OCI-LY3 (cell line): Measurements from ENCODE around the gene CLEC2L.

Source experiments
- H2AFZ ChIP-seq: fragments of 200-600, 300-600 bp; shearing (Covaris generic); 2 replicates; pipeline ENCODE4 v1.6.0; 2014; ENCODE audit warnings: antibody characterized with exemption, low read depth, low read length
- H3K27ac ChIP-seq: fragments of 200-600, 300-600 bp; sonication (generic); 2 replicates; pipeline ENCODE4 v1.5.1; 2014; ENCODE audit warnings: mild to moderate bottlenecking, low read length, moderate library complexity, mixed read lengths
- H3K27me3 ChIP-seq: fragments of 200-600, 300-600 bp; sonication (generic); 2 replicates; pipeline ENCODE4 v1.6.1; 2014; ENCODE audit warnings: low read depth, low read length, mixed read lengths
- H3K36me3 ChIP-seq: fragments of 200-600, 300-600 bp; sonication (generic); replicated peaks from 2 replicates; pipeline ENCODE3; 2014; ENCODE audit warnings: low read depth, low read length, mixed read lengths
- H3K4me1 ChIP-seq: fragments of 300-600, 200-600 bp; sonication (generic); 2 replicates; pipeline ENCODE4 v1.6.1; 2014; ENCODE audit warnings: low read length, mixed read lengths
- H3K4me2 ChIP-seq: fragments of 200-600, 300-600 bp; sonication (generic); 2 replicates; pipeline ENCODE4 v1.6.1; 2014; ENCODE audit warnings: low read length, mixed read lengths
- H3K4me3 ChIP-seq: fragments of 300-600, 200-600 bp; sonication (generic); 2 replicates; pipeline ENCODE4 v1.5.1; 2014; ENCODE audit warnings: antibody characterized with exemption, mild to moderate bottlenecking, low read length, moderate library complexity
- H3K79me2 ChIP-seq: fragments of 300-600, 200-600 bp; shearing (Covaris generic); 2 replicates; pipeline ENCODE4 v1.6.1; 2014; ENCODE audit warnings: mild to moderate bottlenecking, low read length, mixed read lengths
- H3K9ac ChIP-seq: fragments of 300-600, 200-600 bp; shearing (Covaris generic); 2 replicates; pipeline ENCODE4 v1.6.0; 2014; ENCODE audit warnings: mild to moderate bottlenecking, low read length, moderate library complexity
- H3K9me3 ChIP-seq: fragments of 200-600, 300-600 bp; shearing (Covaris generic); 2 replicates; pipeline ENCODE4 v1.6.1; 2014; ENCODE audit warnings: low read length, mixed read lengths; ENCODE audit not compliant: insufficient read depth
- H4K20me1 ChIP-seq: fragments of 200-600, 300-600 bp; sonication (generic); 2 replicates; pipeline ENCODE4 v1.6.1; 2016; ENCODE audit warnings: low read length, mixed read lengths; ENCODE audit not compliant: insufficient read depth
- EZH2phosphoT487 ChIP-seq: fragments of 200-600 bp; shearing (Covaris generic); IDR thresholded peaks from 2 replicates; pipeline ENCODE4 v1.6.1; 2018; ENCODE audit warnings: antibody characterized with exemption, mixed run types, low read depth
- TF ChIP-seq, protein P1 (sequence below): fragments of 200-600, 300-600 bp; sonication (generic); IDR thresholded peaks from 2 replicates; pipeline ENCODE4 v1.5.1; 2014; ENCODE audit warnings: antibody characterized with exemption, low read length, low read depth

CLEC2L gene

DNA sequence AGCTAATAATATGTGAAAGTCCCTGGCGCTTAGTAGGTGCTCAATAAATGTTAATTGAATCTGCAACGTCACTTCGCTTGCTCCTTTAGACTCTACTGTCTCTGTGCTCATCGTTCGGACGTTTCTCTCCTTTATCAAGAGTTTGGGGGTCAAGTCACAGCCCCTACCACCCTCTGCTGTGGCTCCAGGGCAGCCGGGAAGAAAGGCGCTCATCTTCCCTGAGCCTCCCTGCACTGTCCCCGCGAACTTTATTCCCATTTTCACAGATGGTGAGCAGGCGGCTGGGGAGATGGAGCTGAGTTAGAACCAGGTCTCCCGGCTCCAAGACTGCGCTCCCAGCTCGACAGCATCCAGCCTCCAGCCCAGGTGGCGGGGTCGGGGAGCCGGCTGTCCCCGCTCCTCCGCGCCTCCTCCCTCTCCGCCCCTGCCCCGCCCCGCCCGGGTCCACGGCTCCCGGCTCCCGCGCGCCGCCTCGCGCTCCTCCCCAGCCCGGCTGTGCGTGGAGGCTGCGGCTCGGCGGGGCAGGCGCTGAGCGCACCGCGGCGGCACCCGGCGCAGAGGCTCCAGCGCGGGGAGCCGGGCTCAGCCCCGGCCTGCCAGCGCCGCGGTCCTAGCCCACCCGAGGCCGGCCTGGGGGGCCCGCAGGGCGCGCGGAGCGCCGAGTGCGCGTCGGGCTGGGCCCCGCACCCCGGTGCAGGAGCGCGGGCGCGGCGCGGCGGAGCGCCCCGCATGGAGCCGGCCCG, at the start of gene CLEC2L:
Gene CLEC2L (plus strand): TSS at position 487 of the 743 bp plus-strand sequence. CDS start 243 bp downstream, at position 730.
- no peak within 1 kb of the TSS for H2AFZ ChIP-seq
- no peaks in the 10 kb centered on the region for H3K9me3 ChIP-seq
- no peaks in the 10 kb centered on the region for H3K79me2 ChIP-seq
- no peak for TF ChIP-seq EZH2phosphoT487
- TF ChIP-seq, protein P1, sequence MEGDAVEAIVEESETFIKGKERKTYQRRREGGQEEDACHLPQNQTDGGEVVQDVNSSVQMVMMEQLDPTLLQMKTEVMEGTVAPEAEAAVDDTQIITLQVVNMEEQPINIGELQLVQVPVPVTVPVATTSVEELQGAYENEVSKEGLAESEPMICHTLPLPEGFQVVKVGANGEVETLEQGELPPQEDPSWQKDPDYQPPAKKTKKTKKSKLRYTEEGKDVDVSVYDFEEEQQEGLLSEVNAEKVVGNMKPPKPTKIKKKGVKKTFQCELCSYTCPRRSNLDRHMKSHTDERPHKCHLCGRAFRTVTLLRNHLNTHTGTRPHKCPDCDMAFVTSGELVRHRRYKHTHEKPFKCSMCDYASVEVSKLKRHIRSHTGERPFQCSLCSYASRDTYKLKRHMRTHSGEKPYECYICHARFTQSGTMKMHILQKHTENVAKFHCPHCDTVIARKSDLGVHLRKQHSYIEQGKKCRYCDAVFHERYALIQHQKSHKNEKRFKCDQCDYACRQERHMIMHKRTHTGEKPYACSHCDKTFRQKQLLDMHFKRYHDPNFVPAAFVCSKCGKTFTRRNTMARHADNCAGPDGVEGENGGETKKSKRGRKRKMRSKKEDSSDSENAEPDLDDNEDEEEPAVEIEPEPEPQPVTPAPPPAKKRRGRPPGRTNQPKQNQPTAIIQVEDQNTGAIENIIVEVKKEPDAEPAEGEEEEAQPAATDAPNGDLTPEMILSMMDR, result no peak
- no peak within 1 kb of the TSS for H3K4me3 ChIP-seq
- no peak within 1 kb of the TSS for H3K9ac ChIP-seq
- no peaks in the 10 kb centered on the region for H3K36me3 ChIP-seq
- no peaks in the 10 kb centered on the region for H4K20me1 ChIP-seq
- H3K4me2 ChIP-seq, result no peak within 1 kb of the TSS
- no peaks in the 10 kb centered on the region for H3K4me1 ChIP-seq
- H3K27me3 ChIP-seq, result no peaks in the 10 kb centered on the region
- H3K27ac ChIP-seq, result no peak within 1 kb of the TSS

GRCh38 chr7:139476139-139476538, 47.3 kb upstream of the CLEC2L start:
- no peak overlapping the region for H3K4me2 ChIP-seq
- no peaks in the 10 kb centered on the region for H3K9me3 ChIP-seq
- no peaks in the 10 kb centered on the region for H3K4me1 ChIP-seq
- no peaks in the 10 kb centered on the region for H3K79me2 ChIP-seq
- H2AFZ ChIP-seq, result no peak overlapping the region
- H3K9ac ChIP-seq, result no peak overlapping the region
- no peaks in the 10 kb centered on the region for H4K20me1 ChIP-seq
- no peak for TF ChIP-seq EZH2phosphoT487
- TF ChIP-seq, protein P1, result no peak
- no peaks in the 10 kb centered on the region for H3K27me3 ChIP-seq
- no peaks in the 10 kb centered on the region for H3K36me3 ChIP-seq
- no peak overlapping the region for H3K27ac ChIP-seq
- no peak overlapping the region for H3K4me3 ChIP-seq

GRCh38 chr7:139476891-139477290, 46.6 kb upstream of the CLEC2L start:
- no peaks in the 10 kb centered on the region for H3K9me3 ChIP-seq
- H3K4me2 ChIP-seq, result no peak overlapping the region
- no peaks in the 10 kb centered on the region for H4K20me1 ChIP-seq
- H3K27ac ChIP-seq, result no peak overlapping the region
- H2AFZ ChIP-seq, result no peak overlapping the region
- no peaks in the 10 kb centered on the region for H3K79me2 ChIP-seq
- TF ChIP-seq, protein P1, result no peak
- TF ChIP-seq EZH2phosphoT487, result no peak
- H3K9ac ChIP-seq, result no peak overlapping the region
- no peaks in the 10 kb centered on the region for H3K36me3 ChIP-seq
- no peaks in the 10 kb centered on the region for H3K4me1 ChIP-seq
- H3K27me3 ChIP-seq, result no peaks in the 10 kb centered on the region
- H3K4me3 ChIP-seq, result no peak overlapping the region

GRCh38 chr7:139479620-139480019, 43.9 kb upstream of the CLEC2L start:
- Histone ChIP-seq H3K4me2 (no peak overlapping the region), H3K79me2 (no peaks in the 10 kb centered on the region), H4K20me1 (no peaks in the 10 kb centered on the region), H3K9me3 (no peaks in the 10 kb centered on the region), H3K27me3 (no peaks in the 10 kb centered on the region), H3K4me1 (no peaks in the 10 kb centered on the region), H3K4me3 (no peak overlapping the region), H3K9ac (no peak overlapping the region), H3K27ac (no peak overlapping the region), H2AFZ (no peak overlapping the region), H3K36me3 (no peaks in the 10 kb centered on the region)
- no peak for TF ChIP-seq EZH2phosphoT487
- TF ChIP-seq, protein P1, result no peak
